NB4 (cell line): ENCODE results near the gene SNX17.

Source experiments
- MYC ChIP-seq: IDR thresholded peaks from 2 replicates; pipeline ENCODE4 v1.6.1; 2011; ENCODE audit warnings: low read depth, low read length
- POLR2A ChIP-seq: IDR thresholded peaks from 2 replicates; pipeline ENCODE4 v1.6.1; 2011; ENCODE audit warnings: mild to moderate bottlenecking; ENCODE audit not compliant: insufficient read length; ENCODE audit errors: extremely low read depth
- TF ChIP-seq, protein P1 (sequence below): IDR thresholded peaks from one replicate; pipeline ENCODE4 v1.5.1; 2012; ENCODE audit warnings: low read depth, low read length
- TF ChIP-seq, protein P2 (sequence below): IDR thresholded peaks from 2 replicates; pipeline ENCODE4 v1.6.1; 2011; ENCODE audit warnings: low read depth, low read length

DNA sequence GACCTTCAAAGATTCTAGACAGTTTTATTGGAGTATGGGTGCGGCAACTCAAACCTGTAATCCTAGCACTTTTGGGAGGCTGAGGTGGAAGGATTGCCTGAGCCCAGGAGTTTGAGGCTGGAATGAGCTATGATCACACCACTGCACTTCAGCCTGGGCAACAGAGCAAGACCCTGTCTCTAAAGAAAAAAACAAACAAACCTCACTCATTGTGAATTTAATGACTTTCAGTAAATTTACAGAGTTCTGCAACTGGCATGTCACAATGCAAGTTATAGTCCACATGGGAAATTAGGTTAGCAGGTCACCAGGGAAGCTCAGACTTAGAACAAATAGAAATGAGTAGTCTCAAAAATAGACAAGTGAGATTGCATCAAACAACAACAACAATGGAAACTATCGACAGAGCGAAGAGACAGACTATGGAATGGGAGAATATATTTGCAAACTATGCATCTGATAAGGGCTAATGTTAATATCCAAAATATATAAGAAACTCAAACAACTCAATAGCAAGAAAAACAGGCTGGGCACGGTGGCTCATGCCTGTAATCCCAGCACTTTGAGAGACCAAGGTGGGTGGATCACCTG is 51.3 kb downstream of the SNX17 start:
- TF ChIP-seq, protein P1, sequence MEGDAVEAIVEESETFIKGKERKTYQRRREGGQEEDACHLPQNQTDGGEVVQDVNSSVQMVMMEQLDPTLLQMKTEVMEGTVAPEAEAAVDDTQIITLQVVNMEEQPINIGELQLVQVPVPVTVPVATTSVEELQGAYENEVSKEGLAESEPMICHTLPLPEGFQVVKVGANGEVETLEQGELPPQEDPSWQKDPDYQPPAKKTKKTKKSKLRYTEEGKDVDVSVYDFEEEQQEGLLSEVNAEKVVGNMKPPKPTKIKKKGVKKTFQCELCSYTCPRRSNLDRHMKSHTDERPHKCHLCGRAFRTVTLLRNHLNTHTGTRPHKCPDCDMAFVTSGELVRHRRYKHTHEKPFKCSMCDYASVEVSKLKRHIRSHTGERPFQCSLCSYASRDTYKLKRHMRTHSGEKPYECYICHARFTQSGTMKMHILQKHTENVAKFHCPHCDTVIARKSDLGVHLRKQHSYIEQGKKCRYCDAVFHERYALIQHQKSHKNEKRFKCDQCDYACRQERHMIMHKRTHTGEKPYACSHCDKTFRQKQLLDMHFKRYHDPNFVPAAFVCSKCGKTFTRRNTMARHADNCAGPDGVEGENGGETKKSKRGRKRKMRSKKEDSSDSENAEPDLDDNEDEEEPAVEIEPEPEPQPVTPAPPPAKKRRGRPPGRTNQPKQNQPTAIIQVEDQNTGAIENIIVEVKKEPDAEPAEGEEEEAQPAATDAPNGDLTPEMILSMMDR, result no peak
- TF ChIP-seq, protein P2, sequence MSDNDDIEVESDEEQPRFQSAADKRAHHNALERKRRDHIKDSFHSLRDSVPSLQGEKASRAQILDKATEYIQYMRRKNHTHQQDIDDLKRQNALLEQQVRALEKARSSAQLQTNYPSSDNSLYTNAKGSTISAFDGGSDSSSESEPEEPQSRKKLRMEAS, result no peak
- no peak for TF ChIP-seq POLR2A
- TF ChIP-seq MYC, result no peak
